Loucy (cell line): ENCODE measurements around the gene CACNA2D3.

Source experiments
- EZH2phosphoT487 ChIP-seq: fragments of 200-600 bp; IDR thresholded peaks from 2 replicates; pipeline ENCODE4 v1.6.1; 2018; ENCODE audit warnings: antibody characterized with exemption, mild to moderate bottlenecking, moderate library complexity, borderline replicate concordance
- TF ChIP-seq, protein P1 (sequence below): fragments of 200-600 bp; sonication (generic); conservative IDR thresholded peaks from 2 replicates; pipeline ENCODE4 v1.5.1; 2014; ENCODE audit warnings: mild to moderate bottlenecking, antibody characterized with exemption, low read length

DNA sequence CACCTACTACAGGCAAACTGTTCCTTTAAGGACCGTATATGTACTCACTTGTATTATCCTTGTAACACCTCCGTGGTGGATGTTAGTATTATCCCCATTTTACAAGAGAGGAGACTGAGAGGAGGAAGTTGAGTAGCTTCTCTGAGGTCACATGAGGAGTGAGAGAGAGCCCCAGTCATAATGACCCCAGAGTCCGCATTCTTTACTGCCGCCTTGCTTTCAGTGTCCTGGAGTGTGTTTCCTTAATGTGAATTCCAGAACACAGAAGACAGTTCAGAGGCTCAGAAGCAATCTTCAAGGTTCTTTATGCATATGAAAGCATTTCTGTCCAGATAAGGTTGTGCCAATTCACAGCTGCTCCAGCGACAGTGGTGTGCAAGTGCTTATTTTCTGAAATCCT is 199.2 kb downstream of the CACNA2D3 start:
- TF ChIP-seq, protein P1, sequence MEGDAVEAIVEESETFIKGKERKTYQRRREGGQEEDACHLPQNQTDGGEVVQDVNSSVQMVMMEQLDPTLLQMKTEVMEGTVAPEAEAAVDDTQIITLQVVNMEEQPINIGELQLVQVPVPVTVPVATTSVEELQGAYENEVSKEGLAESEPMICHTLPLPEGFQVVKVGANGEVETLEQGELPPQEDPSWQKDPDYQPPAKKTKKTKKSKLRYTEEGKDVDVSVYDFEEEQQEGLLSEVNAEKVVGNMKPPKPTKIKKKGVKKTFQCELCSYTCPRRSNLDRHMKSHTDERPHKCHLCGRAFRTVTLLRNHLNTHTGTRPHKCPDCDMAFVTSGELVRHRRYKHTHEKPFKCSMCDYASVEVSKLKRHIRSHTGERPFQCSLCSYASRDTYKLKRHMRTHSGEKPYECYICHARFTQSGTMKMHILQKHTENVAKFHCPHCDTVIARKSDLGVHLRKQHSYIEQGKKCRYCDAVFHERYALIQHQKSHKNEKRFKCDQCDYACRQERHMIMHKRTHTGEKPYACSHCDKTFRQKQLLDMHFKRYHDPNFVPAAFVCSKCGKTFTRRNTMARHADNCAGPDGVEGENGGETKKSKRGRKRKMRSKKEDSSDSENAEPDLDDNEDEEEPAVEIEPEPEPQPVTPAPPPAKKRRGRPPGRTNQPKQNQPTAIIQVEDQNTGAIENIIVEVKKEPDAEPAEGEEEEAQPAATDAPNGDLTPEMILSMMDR, result no peak
- no peak for TF ChIP-seq EZH2phosphoT487
